ENCODE data around the gene KCND3. TPM values are rescaled to one million over a fixed set of nuclear protein-coding genes. Genes with fewer than 3 reads are reported as not detected.

Gene KCND3
- total RNA-seq, 1 donor from 2014 or later, result under 0.01 TPM

GRCh38 chr1:111878649-111879048, 110.8 kb downstream of the KCND3 start:
- no peaks in the 10 kb centered on the region for H3K27me3 ChIP-seq (ENCODE audit: control insufficient read depth, insufficient read depth, low read length)
- H3K36me3 ChIP-seq (ENCODE audit: control insufficient read depth, insufficient read depth, low read length), result no peaks in the 10 kb centered on the region

GRCh38 chr1:111878091-111878490, 111.4 kb downstream of the KCND3 start:
- Histone ChIP-seq H3K4me3 (ENCODE audit: low read depth, low read length) (no peak overlapping the region), H3K27me3 (ENCODE audit: control insufficient read depth, insufficient read depth, low read length) (no peaks in the 10 kb centered on the region), H3K36me3 (ENCODE audit: control insufficient read depth, insufficient read depth, low read length) (no peaks in the 10 kb centered on the region)
- TF ChIP-seq CTCF (IDR thresholded peaks at IDR 0.05; ENCODE audit: insufficient read depth, low read length, poor library complexity, severe bottlenecking), result no peak
- DNase-seq (ENCODE audit: low read depth), result no peak

More at GRCh38 chr1:111878649-111879048, 110.8 kb downstream of the KCND3 start:
- DNase-seq (ENCODE audit: low read depth), result no peak
- no peak overlapping the region for H3K4me3 ChIP-seq (ENCODE audit: low read depth, low read length)
- TF ChIP-seq CTCF (IDR thresholded peaks at IDR 0.05; ENCODE audit: insufficient read depth, low read length, poor library complexity, severe bottlenecking), result no peak

- Histone ChIP-seq H3K36me3 (ENCODE audit: control insufficient read depth, insufficient read depth, low read length) (no peaks in the 10 kb centered on the region), H3K27me3 (ENCODE audit: control insufficient read depth, insufficient read depth, low read length) (no peaks in the 10 kb centered on the region), H3K4me3 (ENCODE audit: low read depth, low read length) (no peak overlapping the region)
- DNase-seq (ENCODE audit: low read depth), result no peak
- TF ChIP-seq CTCF (IDR thresholded peaks at IDR 0.05; ENCODE audit: insufficient read depth, low read length, poor library complexity, severe bottlenecking), result no peak
Observed at GRCh38 chr1:111876631-111877030, 112.8 kb downstream of the KCND3 start.

- TF ChIP-seq CTCF (IDR thresholded peaks at IDR 0.05; ENCODE audit: insufficient read depth, low read length, poor library complexity, severe bottlenecking), result no peak
- no peaks in the 10 kb centered on the region for H3K27me3 ChIP-seq (ENCODE audit: control insufficient read depth, insufficient read depth, low read length)
- H3K36me3 ChIP-seq (ENCODE audit: control insufficient read depth, insufficient read depth, low read length), result no peaks in the 10 kb centered on the region
- no peak for DNase-seq (ENCODE audit: low read depth)
- H3K4me3 ChIP-seq (ENCODE audit: low read depth, low read length), result no peak overlapping the region
Observed at GRCh38 chr1:111875640-111876039, 113.8 kb downstream of the KCND3 start.

- no peak overlapping the region for H3K4me3 ChIP-seq (ENCODE audit: low read depth, low read length)
- no peak for DNase-seq (ENCODE audit: low read depth)
- TF ChIP-seq CTCF (IDR thresholded peaks at IDR 0.05; ENCODE audit: insufficient read depth, low read length, poor library complexity, severe bottlenecking), result no peak
- H3K36me3 ChIP-seq (ENCODE audit: control insufficient read depth, insufficient read depth, low read length), result no peaks in the 10 kb centered on the region
- no peaks in the 10 kb centered on the region for H3K27me3 ChIP-seq (ENCODE audit: control insufficient read depth, insufficient read depth, low read length)
Observed at GRCh38 chr1:111873460-111874030, 115.9 kb downstream of the KCND3 start.

- Histone ChIP-seq H3K36me3 (ENCODE audit: control insufficient read depth, insufficient read depth, low read length) (no peaks in the 10 kb centered on the region), H3K27me3 (ENCODE audit: control insufficient read depth, insufficient read depth, low read length) (no peaks in the 10 kb centered on the region), H3K4me3 (ENCODE audit: low read depth, low read length) (no peak overlapping the region)
- no peak for DNase-seq (ENCODE audit: low read depth)
- no peak for TF ChIP-seq CTCF (IDR thresholded peaks at IDR 0.05; ENCODE audit: insufficient read depth, low read length, poor library complexity, severe bottlenecking)
Observed at GRCh38 chr1:111870181-111870580, 119.3 kb downstream of the KCND3 start.

All from kidney epithelial cell (primary cell).